MM.1S (cell line): ENCODE data around the gene EMP1.

Experiments used
- DNase-seq: peaks from one replicate; pipeline ENCODE4 v3.0.0-alpha.2; 2015
- H2AFZ ChIP-seq: fragments of 300-600 bp; sonication (generic); 2 replicates; pipeline ENCODE4 v1.6.0; 2016; ENCODE audit warnings: antibody characterized with exemption, low read length
- H3F3A ChIP-seq: fragments of 300-600 bp; sonication (generic); 2 replicates; pipeline ENCODE4 v1.6.1; 2016; ENCODE audit warnings: mild to moderate bottlenecking, antibody characterized with exemption, low read length, moderate library complexity, mixed read lengths; ENCODE audit not compliant: insufficient read depth
- H3K27ac ChIP-seq: fragments of 300-600 bp; sonication (generic); 2 replicates; pipeline ENCODE4 v1.5.1; 2016; ENCODE audit warnings: mild to moderate bottlenecking, low read length
- H3K27me3 ChIP-seq: fragments of 300-600 bp; sonication (generic); replicated peaks from 2 replicates; pipeline ENCODE4 v1.6.0; 2016; ENCODE audit warnings: low read length; ENCODE audit not compliant: insufficient read depth
- H3K36me3 ChIP-seq: fragments of 300-600 bp; sonication (generic); replicated peaks from 2 replicates; pipeline ENCODE4 v1.6.1; 2016; ENCODE audit warnings: mild to moderate bottlenecking, low read length, mixed read lengths; ENCODE audit not compliant: insufficient read depth
- H3K4me1 ChIP-seq: fragments of 300-600 bp; sonication (generic); 2 replicates; pipeline ENCODE4 v1.6.1; 2016; ENCODE audit warnings: low read length, mixed read lengths
- H3K4me2 ChIP-seq: fragments of 300-600 bp; sonication (generic); 2 replicates; pipeline ENCODE4 v1.6.0; 2016; ENCODE audit warnings: low read depth, low read length
- H3K4me3 ChIP-seq: fragments of 300-600 bp; sonication (generic); 2 replicates; pipeline ENCODE4 v1.5.1; 2016; ENCODE audit warnings: low read length, mixed read lengths
- H3K79me2 ChIP-seq: fragments of 300-600 bp; sonication (generic); 2 replicates; pipeline ENCODE4 v1.6.1; 2016; ENCODE audit warnings: mixed run types, low read length, mixed read lengths
- H3K9ac ChIP-seq: fragments of 300-600 bp; sonication (generic); 2 replicates; pipeline ENCODE4 v1.6.1; 2016; ENCODE audit warnings: low read length, mixed read lengths
- H3K9me2 ChIP-seq: fragments of 300-600 bp; sonication (generic); replicated peaks from 2 replicates; pipeline ENCODE4 v1.6.1; 2016; ENCODE audit warnings: mild to moderate bottlenecking, low read length, mixed read lengths; ENCODE audit not compliant: insufficient read depth
- H3K9me3 ChIP-seq: fragments of 300-600 bp; sonication (generic); replicated peaks from 2 replicates; pipeline ENCODE4 v1.6.1; 2016; ENCODE audit warnings: mild to moderate bottlenecking, low read length, mixed read lengths; ENCODE audit not compliant: insufficient read depth
- H4K20me1 ChIP-seq: fragments of 300-600 bp; sonication (generic); 2 replicates; pipeline ENCODE4 v1.6.1; 2016; ENCODE audit warnings: mild to moderate bottlenecking, low read length, moderate library complexity, mixed read lengths; ENCODE audit not compliant: insufficient read depth
- CTCF ChIP-seq: fragments of 300-600 bp; sonication (generic); IDR thresholded peaks from 2 replicates; pipeline ENCODE4 v1.5.1; 2016; ENCODE audit warnings: antibody characterized with exemption, low read length, mixed read lengths
- EZH2 ChIP-seq: fragments of 300-600 bp; sonication (generic); optimal IDR thresholded peaks from 2 replicates; pipeline ENCODE3; 2017; ENCODE audit warnings: low read depth, mild to moderate bottlenecking, antibody characterized with exemption, low read length, mixed read lengths
- EZH2phosphoT487 ChIP-seq: fragments of 300-600 bp; sonication (generic); IDR thresholded peaks from 2 replicates; pipeline ENCODE4 v1.6.1; 2018; ENCODE audit warnings: antibody characterized with exemption, low read length

The EMP1 gene

GRCh38 chr12:13253966-13254760, 57.6 kb downstream of the EMP1 start:
- Histone ChIP-seq H3K9me3 (no peaks in the 10 kb centered on the region), H3K27me3 (no peaks in the 10 kb centered on the region), H3K4me2 (peak overlapping the region; percentile 25; the same call in 1 of the 2 replicates), H3F3A (peaks cover 4% of the 10 kb centered on the region; the same call in 1 of the 2 replicates), H3K79me2 (no peaks in the 10 kb centered on the region), H3K4me1 (peaks cover 5% of the 10 kb centered on the region; the same call in 1 of the 2 replicates), H4K20me1 (no peaks in the 10 kb centered on the region), H2AFZ (peak overlapping the region; percentile 46), H3K36me3 (no peaks in the 10 kb centered on the region), H3K9ac (peak overlapping the region; percentile 40), H3K27ac (peak overlapping the region; percentile 46; the same call in 1 of the 2 replicates), H3K4me3 (peak overlapping the region; percentile 44), H3K9me2 (no peaks in the 10 kb centered on the region)
- TF ChIP-seq CTCF (no peak), EZH2 (no peak), EZH2phosphoT487 (no peak)
- DNase-seq: peak; percentile 73

- Histone ChIP-seq H3K4me3 (peak overlapping the region; percentile 29), H3K9me3 (no peaks in the 10 kb centered on the region), H3K27me3 (no peaks in the 10 kb centered on the region), H3K9ac (no peak overlapping the region), H3K4me1 (peaks cover 5% of the 10 kb centered on the region; the same call in 1 of the 2 replicates), H3K36me3 (no peaks in the 10 kb centered on the region), H2AFZ (peak overlapping the region; percentile 77), H3F3A (peaks cover 4% of the 10 kb centered on the region; the same call in 1 of the 2 replicates), H3K27ac (no peak overlapping the region), H3K4me2 (peak overlapping the region; percentile 47), H3K79me2 (no peaks in the 10 kb centered on the region), H4K20me1 (no peaks in the 10 kb centered on the region), H3K9me2 (no peaks in the 10 kb centered on the region)
- peak; percentile 84 for DNase-seq
- TF ChIP-seq EZH2 (no peak), CTCF (peak; percentile 97), EZH2phosphoT487 (no peak)
These were observed 59.5 kb downstream of the EMP1 start for GRCh38 chr12:13255792-13256691.

- Histone ChIP-seq H3K4me1 (peaks cover 5% of the 10 kb centered on the region; the same call in 1 of the 2 replicates), H3K9me2 (no peaks in the 10 kb centered on the region), H3K4me2 (no peak overlapping the region), H3K27me3 (no peaks in the 10 kb centered on the region), H4K20me1 (no peaks in the 10 kb centered on the region), H3K27ac (no peak overlapping the region), H2AFZ (no peak overlapping the region), H3K79me2 (no peaks in the 10 kb centered on the region), H3K4me3 (no peak overlapping the region), H3K9ac (no peak overlapping the region), H3K9me3 (no peaks in the 10 kb centered on the region), H3F3A (peaks cover 4% of the 10 kb centered on the region; the same call in 1 of the 2 replicates), H3K36me3 (no peaks in the 10 kb centered on the region)
- TF ChIP-seq EZH2 (no peak), EZH2phosphoT487 (no peak), CTCF (no peak)
- DNase-seq: no peak
These were observed 60.1 kb downstream of the EMP1 start for GRCh38 chr12:13256692-13257045.
